Measurements from ENCODE around the gene DISC1.

DNA sequence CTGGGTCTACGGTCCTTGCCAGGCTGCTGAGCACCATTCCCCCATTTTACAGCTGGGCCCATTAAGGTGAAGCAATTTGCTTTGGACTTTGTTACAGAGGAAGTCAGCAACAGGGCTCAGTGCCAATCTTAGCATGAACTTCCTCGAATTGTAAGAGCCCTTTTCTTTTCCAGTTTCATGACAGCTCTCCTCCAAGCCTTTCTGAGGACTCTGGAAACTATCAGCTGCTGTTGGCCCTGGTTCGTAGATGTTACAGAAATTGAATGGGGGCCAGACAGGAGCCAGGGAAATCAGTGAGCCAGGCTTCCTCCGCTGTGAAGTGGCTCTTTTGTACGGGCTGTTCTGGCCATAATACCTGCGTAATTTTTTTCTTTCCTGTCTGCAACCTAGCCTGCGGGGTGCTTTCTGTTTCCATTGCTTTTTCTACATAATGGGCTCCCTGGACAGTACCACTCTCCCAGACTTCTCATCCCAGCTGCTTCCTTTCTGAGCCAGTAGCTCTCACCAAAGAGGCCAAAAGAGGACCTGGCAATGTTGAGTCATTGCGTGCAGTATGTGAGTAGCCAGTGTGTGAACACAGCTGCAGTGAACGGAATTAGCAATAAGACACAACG lies 386.3 kb downstream of the DISC1 start:
- TF ChIP-seq SUZ12 (IDR thresholded peaks at IDR 0.05) (no peak), ARNT (IDR thresholded peaks at IDR 0.05) (no peak), SP1 (IDR thresholded peaks at IDR 0.05) (no peak), HDGF (IDR thresholded peaks at IDR 0.05; ENCODE audit: borderline replicate concordance) (no peak), LEF1 (IDR thresholded peaks at IDR 0.05; ENCODE audit: borderline replicate concordance) (no peak), FOXK2 (IDR thresholded peaks at IDR 0.05) (no peak), FOXM1 (IDR thresholded peaks at IDR 0.05; ENCODE audit: borderline replicate concordance) (no peak), NFRKB (IDR thresholded peaks at IDR 0.05) (no peak), L3MBTL2 (conservative IDR thresholded peaks at IDR 0.05) (no peak), BHLHE40 (IDR thresholded peaks at IDR 0.05; ENCODE audit: borderline replicate concordance) (no peak)
- TF ChIP-seq, protein P1, sequence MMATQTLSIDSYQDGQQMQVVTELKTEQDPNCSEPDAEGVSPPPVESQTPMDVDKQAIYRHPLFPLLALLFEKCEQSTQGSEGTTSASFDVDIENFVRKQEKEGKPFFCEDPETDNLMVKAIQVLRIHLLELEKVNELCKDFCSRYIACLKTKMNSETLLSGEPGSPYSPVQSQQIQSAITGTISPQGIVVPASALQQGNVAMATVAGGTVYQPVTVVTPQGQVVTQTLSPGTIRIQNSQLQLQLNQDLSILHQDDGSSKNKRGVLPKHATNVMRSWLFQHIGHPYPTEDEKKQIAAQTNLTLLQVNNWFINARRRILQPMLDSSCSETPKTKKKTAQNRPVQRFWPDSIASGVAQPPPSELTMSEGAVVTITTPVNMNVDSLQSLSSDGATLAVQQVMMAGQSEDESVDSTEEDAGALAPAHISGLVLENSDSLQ (IDR thresholded peaks at IDR 0.05): no peak
